HUES48 (cell line): ENCODE results near the gene CAPN7.

Source experiments
- H3K27ac ChIP-seq: one replicate; pipeline ENCODE4 v1.7.0; 2013; ENCODE audit warnings: low read depth, low read length, inconsistent platforms
- H3K27me3 ChIP-seq: 2 replicates; pipeline ENCODE4 v1.6.1; 2013; ENCODE audit warnings: mild to moderate bottlenecking, low read length; ENCODE audit not compliant: control insufficient read depth, insufficient read depth
- H3K36me3 ChIP-seq: 2 replicates; pipeline ENCODE4 v1.6.1; 2013; ENCODE audit warnings: low read length; ENCODE audit not compliant: control insufficient read depth, insufficient read depth
- H3K4me1 ChIP-seq: 2 replicates; pipeline ENCODE4 v1.6.1; 2013; ENCODE audit warnings: mild to moderate bottlenecking, low read length; ENCODE audit not compliant: control insufficient read depth, insufficient read depth
- H3K4me3 ChIP-seq: 2 replicates; pipeline ENCODE4 v1.5.1; 2013; ENCODE audit warnings: mild to moderate bottlenecking, low read depth, low read length
- H3K9ac ChIP-seq: 2 replicates; pipeline ENCODE4 v1.6.1; 2013; ENCODE audit warnings: mild to moderate bottlenecking, low read depth, low read length, moderate library complexity
- H3K9me3 ChIP-seq: 2 replicates; pipeline ENCODE4 v1.6.1; 2013; ENCODE audit warnings: low read length; ENCODE audit not compliant: control insufficient read depth, insufficient read depth

CAPN7 gene

GRCh38 chr3:15253023-15253697 lies 47.1 kb downstream of the CAPN7 start:
- no peaks in the 10 kb centered on the region for H3K4me1 ChIP-seq
- H3K27me3 ChIP-seq, result no peaks in the 10 kb centered on the region
- peaks cover 68% of the 10 kb centered on the region for H3K36me3 ChIP-seq
- no peak overlapping the region for H3K27ac ChIP-seq
- no peak overlapping the region for H3K4me3 ChIP-seq
- no peaks in the 10 kb centered on the region for H3K9me3 ChIP-seq
- no peak overlapping the region for H3K9ac ChIP-seq

- H3K4me3 ChIP-seq, result no peak overlapping the region
- H3K36me3 ChIP-seq, result peaks cover 63% of the 10 kb centered on the region
- no peaks in the 10 kb centered on the region for H3K4me1 ChIP-seq
- no peaks in the 10 kb centered on the region for H3K27me3 ChIP-seq
- no peak overlapping the region for H3K9ac ChIP-seq
- H3K9me3 ChIP-seq, result no peaks in the 10 kb centered on the region
- no peak overlapping the region for H3K27ac ChIP-seq
Observed at GRCh38 chr3:15255215-15255614, 49.2 kb downstream of the CAPN7 start.

GRCh38 chr3:15256861-15257341 lies 50.9 kb downstream of the CAPN7 start:
- peaks cover 55% of the 10 kb centered on the region for H3K36me3 ChIP-seq
- no peak overlapping the region for H3K4me3 ChIP-seq
- no peaks in the 10 kb centered on the region for H3K4me1 ChIP-seq
- no peak overlapping the region for H3K9ac ChIP-seq
- no peak overlapping the region for H3K27ac ChIP-seq
- no peaks in the 10 kb centered on the region for H3K27me3 ChIP-seq
- no peaks in the 10 kb centered on the region for H3K9me3 ChIP-seq

GRCh38 chr3:15258720-15259119 lies 52.7 kb downstream of the CAPN7 start:
- H3K9me3 ChIP-seq, result no peaks in the 10 kb centered on the region
- peaks cover 45% of the 10 kb centered on the region for H3K36me3 ChIP-seq
- H3K4me1 ChIP-seq, result no peaks in the 10 kb centered on the region
- no peak overlapping the region for H3K4me3 ChIP-seq
- H3K27ac ChIP-seq, result no peak overlapping the region
- no peaks in the 10 kb centered on the region for H3K27me3 ChIP-seq
- no peak overlapping the region for H3K9ac ChIP-seq

DNA sequence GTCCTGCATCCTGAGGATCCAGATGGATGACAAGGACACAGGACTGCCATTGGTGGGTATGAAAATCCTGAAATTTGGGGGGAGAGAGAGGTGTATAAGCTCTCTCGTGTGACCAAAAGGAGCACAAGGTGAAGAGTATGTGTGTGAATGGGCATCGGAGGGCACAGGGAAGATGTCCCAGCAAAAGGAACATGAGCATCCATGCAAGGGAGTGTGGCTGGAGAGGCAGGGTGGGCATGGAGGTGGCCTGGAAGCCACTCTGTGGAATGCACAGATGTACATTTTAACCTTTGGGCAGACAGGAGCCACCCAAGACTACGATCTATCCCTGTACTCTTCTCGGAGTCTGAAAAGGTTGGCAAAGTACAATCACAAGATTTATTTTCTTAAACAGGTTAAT lies 54.5 kb downstream of the CAPN7 start:
- H3K9ac ChIP-seq, result no peak overlapping the region
- peaks cover 43% of the 10 kb centered on the region for H3K36me3 ChIP-seq
- H3K4me1 ChIP-seq, result no peaks in the 10 kb centered on the region
- H3K27ac ChIP-seq, result no peak overlapping the region
- H3K4me3 ChIP-seq, result no peak overlapping the region
- H3K27me3 ChIP-seq, result no peaks in the 10 kb centered on the region
- H3K9me3 ChIP-seq, result no peaks in the 10 kb centered on the region

GRCh38 chr3:15261274-15261673 lies 55.2 kb downstream of the CAPN7 start:
- no peaks in the 10 kb centered on the region for H3K9me3 ChIP-seq
- H3K4me1 ChIP-seq, result no peaks in the 10 kb centered on the region
- no peak overlapping the region for H3K4me3 ChIP-seq
- no peak overlapping the region for H3K9ac ChIP-seq
- no peak overlapping the region for H3K27ac ChIP-seq
- H3K27me3 ChIP-seq, result no peaks in the 10 kb centered on the region
- H3K36me3 ChIP-seq, result peaks cover 35% of the 10 kb centered on the region

- Histone ChIP-seq H3K4me1 (no peaks in the 10 kb centered on the region), H3K27me3 (no peaks in the 10 kb centered on the region), H3K27ac (no peak overlapping the region), H3K36me3 (peaks cover 28% of the 10 kb centered on the region), H3K9me3 (no peaks in the 10 kb centered on the region), H3K9ac (no peak overlapping the region), H3K4me3 (no peak overlapping the region)
Observed at GRCh38 chr3:15262021-15262420, 56.0 kb downstream of the CAPN7 start.

DNA sequence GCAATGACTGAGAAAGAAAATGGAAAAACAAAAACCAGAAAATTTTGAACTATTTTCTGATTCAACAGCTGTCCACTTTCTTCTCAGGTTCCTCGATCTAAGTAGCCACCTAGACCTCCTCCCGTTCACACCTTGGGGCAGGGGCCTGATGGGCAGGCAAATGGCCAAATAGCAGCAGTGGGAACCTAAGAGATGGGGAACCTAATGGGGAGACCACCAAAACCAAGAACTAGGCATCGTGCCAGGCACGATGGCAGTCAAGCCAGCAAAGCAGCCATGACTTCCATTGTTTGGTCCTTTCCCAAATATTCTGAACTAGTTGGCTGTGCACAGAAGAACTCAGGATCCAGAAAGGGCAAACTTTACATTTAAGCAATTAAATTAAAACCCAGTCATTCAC lies 57.1 kb downstream of the CAPN7 start:
- H3K9me3 ChIP-seq, result no peaks in the 10 kb centered on the region
- H3K9ac ChIP-seq, result no peak overlapping the region
- no peak overlapping the region for H3K27ac ChIP-seq
- no peaks in the 10 kb centered on the region for H3K4me1 ChIP-seq
- peaks cover 17% of the 10 kb centered on the region; the same call in 1 of the 2 replicates for H3K36me3 ChIP-seq
- H3K27me3 ChIP-seq, result no peaks in the 10 kb centered on the region
- H3K4me3 ChIP-seq, result no peak overlapping the region

- Histone ChIP-seq H3K27ac (no peak overlapping the region), H3K4me1 (no peaks in the 10 kb centered on the region), H3K9ac (no peak overlapping the region), H3K36me3 (peaks cover 10% of the 10 kb centered on the region; the same call in 1 of the 2 replicates), H3K4me3 (no peak overlapping the region), H3K9me3 (no peaks in the 10 kb centered on the region), H3K27me3 (no peaks in the 10 kb centered on the region)
Observed at GRCh38 chr3:15263926-15264325, 57.9 kb downstream of the CAPN7 start.

DNA sequence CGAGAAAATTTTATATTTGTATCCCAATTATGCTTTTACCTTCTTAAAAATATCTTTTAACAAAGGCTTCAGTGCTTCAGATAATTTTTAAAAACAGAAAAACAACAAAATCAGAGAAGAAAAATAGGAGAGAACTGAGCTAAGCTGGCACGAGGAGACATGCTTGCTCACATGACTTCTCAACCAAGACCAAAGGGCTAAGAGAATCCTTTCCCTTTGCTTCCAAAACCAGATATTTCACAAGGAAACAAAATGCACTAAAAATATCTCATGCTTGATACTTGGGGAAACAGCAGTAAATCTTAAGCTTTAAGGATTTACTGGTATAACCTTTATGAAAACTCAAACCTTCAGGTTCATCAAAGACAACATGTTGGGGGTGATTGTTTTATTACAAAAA lies 58.4 kb downstream of the CAPN7 start:
- H3K27me3 ChIP-seq, result no peaks in the 10 kb centered on the region
- 0 out of 2 replicates have a peak, but pooled peaks cover 8% of the 10 kb centered on the region for H3K36me3 ChIP-seq
- H3K9ac ChIP-seq, result no peak overlapping the region
- H3K4me3 ChIP-seq, result no peak overlapping the region
- H3K9me3 ChIP-seq, result no peaks in the 10 kb centered on the region
- no peaks in the 10 kb centered on the region for H3K4me1 ChIP-seq
- H3K27ac ChIP-seq, result no peak overlapping the region

GRCh38 chr3:15265655-15266509 lies 59.8 kb downstream of the CAPN7 start:
- H3K4me3 ChIP-seq, result no peak overlapping the region
- no peaks in the 10 kb centered on the region for H3K4me1 ChIP-seq
- no peak overlapping the region for H3K27ac ChIP-seq
- no peak overlapping the region for H3K9ac ChIP-seq
- H3K36me3 ChIP-seq, result 0 out of 2 replicates have a peak, but pooled peaks cover 4% of the 10 kb centered on the region
- no peaks in the 10 kb centered on the region for H3K27me3 ChIP-seq
- H3K9me3 ChIP-seq, result no peaks in the 10 kb centered on the region
